Hematopoietic multipotent progenitor cell treated with erythropoietin and hydrocortisone succinate and interleukin-3 and kit ligand, for 6 days (in vitro differentiated cells): ENCODE results near the gene NOC4L.

ENCODE experiments used
- DNase-seq: peaks from one replicate; pipeline ENCODE4 v3.0.0-alpha.2; 2015

NOC4L gene

GRCh38 chr12:132201391-132202120 lies 57.3 kb downstream of the NOC4L start:
- no peak for DNase-seq
